ENCODE measurements around the gene FKBP2. TPM values are rescaled to one million over a fixed set of nuclear protein-coding genes. Genes with fewer than 3 reads are reported as not detected.

The FKBP2 gene
- total RNA-seq, 6 experiments from 2014 or later, result 54.1 to 95.6 (median 73.1) TPM

- Mint-ChIP-seq H3K4me1 (ENCODE audit: low read depth) (peaks cover 22% of the 10 kb centered on the region), H3K4me3 (peak overlapping the region; percentile 34), H3K27me3 (ENCODE audit: insufficient read depth) (peaks cover 2% of the 10 kb centered on the region), H3K9me3 (no peaks in the 10 kb centered on the region), H3K36me3 (ENCODE audit: low read depth) (peaks cover 16% of the 10 kb centered on the region), H3K27ac (peak overlapping the region; percentile 87)
- TF ChIP-seq CTCF (IDR thresholded peaks at IDR 0.05), result no peak
- DNase-seq, result peak; percentile 73
Measured at GRCh38 chr11:64207256-64208085, 33.4 kb upstream of the FKBP2 start.

GRCh38 chr11:64208086-64208795 is 32.7 kb upstream of the FKBP2 start:
- DNase-seq, result no peak
- H3K4me1 Mint-ChIP-seq (ENCODE audit: low read depth), result peaks cover 22% of the 10 kb centered on the region
- H3K9me3 Mint-ChIP-seq, result no peaks in the 10 kb centered on the region
- peaks cover 16% of the 10 kb centered on the region for H3K36me3 Mint-ChIP-seq (ENCODE audit: low read depth)
- H3K27me3 Mint-ChIP-seq (ENCODE audit: insufficient read depth), result peaks cover 2% of the 10 kb centered on the region
- H3K27ac Mint-ChIP-seq, result peak overlapping the region; percentile 87
- no peak overlapping the region; the same call in 1 of the 2 replicates for H3K4me3 Mint-ChIP-seq
- TF ChIP-seq CTCF (IDR thresholded peaks at IDR 0.05), result no peak

- no peak overlapping the region for H3K4me3 Mint-ChIP-seq
- no peaks in the 10 kb centered on the region for H3K9me3 Mint-ChIP-seq
- H3K4me1 Mint-ChIP-seq (ENCODE audit: low read depth), result peaks cover 20% of the 10 kb centered on the region
- no peak for TF ChIP-seq CTCF (IDR thresholded peaks at IDR 0.05)
- no peak for DNase-seq
- H3K27ac Mint-ChIP-seq, result peak overlapping the region; percentile 38; the same call in 1 of the 2 replicates
- peaks cover 2% of the 10 kb centered on the region for H3K27me3 Mint-ChIP-seq (ENCODE audit: insufficient read depth)
- peaks cover 9% of the 10 kb centered on the region for H3K36me3 Mint-ChIP-seq (ENCODE audit: low read depth)
Measured at GRCh38 chr11:64208796-64209562, 31.9 kb upstream of the FKBP2 start.

- no peak for TF ChIP-seq CTCF (IDR thresholded peaks at IDR 0.05)
- no peak for DNase-seq
- Mint-ChIP-seq H3K36me3 (ENCODE audit: low read depth) (peaks cover 4% of the 10 kb centered on the region), H3K4me1 (ENCODE audit: low read depth) (peaks cover 17% of the 10 kb centered on the region), H3K27ac (no peak overlapping the region), H3K27me3 (ENCODE audit: insufficient read depth) (peaks cover 2% of the 10 kb centered on the region), H3K9me3 (no peaks in the 10 kb centered on the region), H3K4me3 (no peak overlapping the region)
Measured at GRCh38 chr11:64209563-64209843, 31.4 kb upstream of the FKBP2 start.

- H3K27ac Mint-ChIP-seq, result no peak overlapping the region
- H3K27me3 Mint-ChIP-seq (ENCODE audit: insufficient read depth), result no peaks in the 10 kb centered on the region; the same call in none of the 2 replicates
Measured at GRCh38 chr11:64210301-64211020, 30.4 kb upstream of the FKBP2 start.

More at GRCh38 chr11:64210301-64211020, 30.4 kb upstream of the FKBP2 start:
- Mint-ChIP-seq H3K4me3 (no peak overlapping the region), H3K4me1 (ENCODE audit: low read depth) (peaks cover 22% of the 10 kb centered on the region), H3K9me3 (no peaks in the 10 kb centered on the region), H3K36me3 (ENCODE audit: low read depth) (peaks cover 6% of the 10 kb centered on the region; the same call in 1 of the 2 replicates)
- no peak for TF ChIP-seq CTCF (IDR thresholded peaks at IDR 0.05)
- no peak for DNase-seq

Data from HFFc6 (cell line).